ENCODE data around the gene LUZP2. TPM values are rescaled to one million over a fixed set of nuclear protein-coding genes. Genes with fewer than 3 reads are reported as not detected.

Gene LUZP2
- polyA plus RNA-seq, 1 experiment, result 1.6 TPM

GRCh38 chr11:24861440-24861839 is 364.6 kb downstream of the LUZP2 start:
- H3K27ac ChIP-seq (ENCODE audit: low read depth, low read length), result no peak overlapping the region
- DNase-seq (ENCODE audit: low read depth, low spot score), result no peak
- TF ChIP-seq CTCF (IDR thresholded peaks at IDR 0.05; ENCODE audit: low read depth, low read length), result no peak
- no peaks in the 10 kb centered on the region for H3K27me3 ChIP-seq (ENCODE audit: control insufficient read depth, insufficient read depth, low read length)
- H3K4me3 ChIP-seq (ENCODE audit: low read depth, low read length), result no peak overlapping the region
- peaks cover 4% of the 10 kb centered on the region; the same call in 1 of the 2 replicates for H3K9me3 ChIP-seq (ENCODE audit: control insufficient read depth, insufficient read depth, low read length)
- CTCF ChIA-PET, result no interaction called here
- POLR2A ChIA-PET, result no interaction called here

- Histone ChIP-seq H3K4me3 (ENCODE audit: low read depth, low read length) (no peak overlapping the region), H3K27ac (ENCODE audit: low read depth, low read length) (no peak overlapping the region), H3K27me3 (ENCODE audit: control insufficient read depth, insufficient read depth, low read length) (no peaks in the 10 kb centered on the region), H3K9me3 (ENCODE audit: control insufficient read depth, insufficient read depth, low read length) (peaks cover 2% of the 10 kb centered on the region; the same call in 1 of the 2 replicates)
- no peak for TF ChIP-seq CTCF (IDR thresholded peaks at IDR 0.05; ENCODE audit: low read depth, low read length)
- POLR2A ChIA-PET, result no interaction called here
- no peak for DNase-seq (ENCODE audit: low read depth, low spot score)
- CTCF ChIA-PET, result no interaction called here
Measured at GRCh38 chr11:24866743-24867142, 369.9 kb downstream of the LUZP2 start.

GRCh38 chr11:24870048-24870447 is 373.2 kb downstream of the LUZP2 start:
- H3K27me3 ChIP-seq (ENCODE audit: control insufficient read depth, insufficient read depth, low read length), result no peaks in the 10 kb centered on the region
- CTCF ChIA-PET, result no interaction called here
- H3K4me3 ChIP-seq (ENCODE audit: low read depth, low read length), result no peak overlapping the region
- no peak overlapping the region for H3K27ac ChIP-seq (ENCODE audit: low read depth, low read length)
- no peaks in the 10 kb centered on the region for H3K9me3 ChIP-seq (ENCODE audit: control insufficient read depth, insufficient read depth, low read length)
- POLR2A ChIA-PET, result no interaction called here
- TF ChIP-seq CTCF (IDR thresholded peaks at IDR 0.05; ENCODE audit: low read depth, low read length), result no peak
- DNase-seq (ENCODE audit: low read depth, low spot score), result no peak

GRCh38 chr11:24872186-24872585 is 375.3 kb downstream of the LUZP2 start:
- DNase-seq (ENCODE audit: low read depth, low spot score), result no peak
- H3K4me3 ChIP-seq (ENCODE audit: low read depth, low read length), result no peak overlapping the region
- no peaks in the 10 kb centered on the region for H3K9me3 ChIP-seq (ENCODE audit: control insufficient read depth, insufficient read depth, low read length)
- POLR2A ChIA-PET, result no interaction called here
- H3K27me3 ChIP-seq (ENCODE audit: control insufficient read depth, insufficient read depth, low read length), result no peaks in the 10 kb centered on the region
- H3K27ac ChIP-seq (ENCODE audit: low read depth, low read length), result no peak overlapping the region
- no peak for TF ChIP-seq CTCF (IDR thresholded peaks at IDR 0.05; ENCODE audit: low read depth, low read length)
- CTCF ChIA-PET, result no interaction called here

- H3K27me3 ChIP-seq (ENCODE audit: control insufficient read depth, insufficient read depth, low read length), result no peaks in the 10 kb centered on the region
- H3K4me3 ChIP-seq (ENCODE audit: low read depth, low read length), result no peak overlapping the region
- no peak for TF ChIP-seq CTCF (IDR thresholded peaks at IDR 0.05; ENCODE audit: low read depth, low read length)
- no peak for DNase-seq (ENCODE audit: low read depth, low spot score)
- ChIA-PET POLR2A (no interaction called here), CTCF (no interaction called here)
- H3K27ac ChIP-seq (ENCODE audit: low read depth, low read length), result no peak overlapping the region
- no peaks in the 10 kb centered on the region for H3K9me3 ChIP-seq (ENCODE audit: control insufficient read depth, insufficient read depth, low read length)
Measured at GRCh38 chr11:24872651-24873311, 375.9 kb downstream of the LUZP2 start.

Data from AG04450 (cell line).